ENCODE results near the gene GRIA3. TPM values are rescaled to one million over a fixed set of nuclear protein-coding genes. Genes with fewer than 3 reads are reported as not detected.

The GRIA3 gene
- total and polyA plus RNA-seq, 9 donors = 1.2 to 11.2 (median 4.2) TPM

DNA sequence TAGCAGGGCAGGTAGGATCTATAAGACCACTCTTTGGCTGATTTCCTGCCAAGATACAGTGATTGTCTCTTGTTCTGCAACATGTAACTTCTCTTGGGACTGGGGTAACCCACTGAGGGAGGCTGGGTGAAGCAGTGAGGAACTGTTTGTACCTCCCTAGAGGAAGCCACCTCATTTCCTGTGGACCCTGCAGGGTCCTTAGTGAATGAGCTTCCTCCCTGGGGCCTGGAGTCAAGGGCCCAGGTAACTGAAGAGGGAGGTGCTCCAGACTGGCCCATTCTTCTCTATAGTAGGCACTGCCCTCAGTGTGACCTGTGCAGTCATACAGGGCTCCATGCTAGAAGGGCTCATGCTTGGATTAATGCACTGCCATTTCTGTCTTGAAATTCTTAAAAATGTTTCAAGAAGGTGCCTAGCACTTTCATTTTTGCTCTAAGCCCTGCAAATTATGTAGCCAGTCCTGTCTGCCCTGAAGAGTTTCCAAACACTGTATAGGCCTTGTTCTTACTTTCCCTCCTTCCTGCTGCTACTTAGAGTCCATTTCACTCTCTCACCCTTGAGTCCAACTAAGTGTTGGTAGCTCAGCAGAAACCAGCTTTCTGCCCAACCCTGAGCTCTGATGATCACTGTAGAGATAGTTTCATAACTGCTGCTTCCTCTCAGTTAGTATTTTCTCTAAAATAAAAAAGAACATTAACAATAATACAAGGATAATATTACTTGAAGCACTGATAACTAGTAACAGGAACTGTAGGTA, 8.5 kb upstream of the GRIA3 start:
- TF ChIP-seq EP300 (IDR thresholded peaks at IDR 0.05) (no peak), POLR2A (IDR thresholded peaks at IDR 0.05) (no peak)
- TF ChIP-seq, protein P1, sequence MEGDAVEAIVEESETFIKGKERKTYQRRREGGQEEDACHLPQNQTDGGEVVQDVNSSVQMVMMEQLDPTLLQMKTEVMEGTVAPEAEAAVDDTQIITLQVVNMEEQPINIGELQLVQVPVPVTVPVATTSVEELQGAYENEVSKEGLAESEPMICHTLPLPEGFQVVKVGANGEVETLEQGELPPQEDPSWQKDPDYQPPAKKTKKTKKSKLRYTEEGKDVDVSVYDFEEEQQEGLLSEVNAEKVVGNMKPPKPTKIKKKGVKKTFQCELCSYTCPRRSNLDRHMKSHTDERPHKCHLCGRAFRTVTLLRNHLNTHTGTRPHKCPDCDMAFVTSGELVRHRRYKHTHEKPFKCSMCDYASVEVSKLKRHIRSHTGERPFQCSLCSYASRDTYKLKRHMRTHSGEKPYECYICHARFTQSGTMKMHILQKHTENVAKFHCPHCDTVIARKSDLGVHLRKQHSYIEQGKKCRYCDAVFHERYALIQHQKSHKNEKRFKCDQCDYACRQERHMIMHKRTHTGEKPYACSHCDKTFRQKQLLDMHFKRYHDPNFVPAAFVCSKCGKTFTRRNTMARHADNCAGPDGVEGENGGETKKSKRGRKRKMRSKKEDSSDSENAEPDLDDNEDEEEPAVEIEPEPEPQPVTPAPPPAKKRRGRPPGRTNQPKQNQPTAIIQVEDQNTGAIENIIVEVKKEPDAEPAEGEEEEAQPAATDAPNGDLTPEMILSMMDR (IDR thresholded peaks at IDR 0.05) = no peak
- Histone ChIP-seq H3K9me3 (no peaks in the 10 kb centered on the region), H3K36me3 (no peaks in the 10 kb centered on the region), H3K27ac (no peak overlapping the region), H3K4me1 (ENCODE audit: insufficient read depth) (no peaks in the 10 kb centered on the region), H3K4me3 (no peak overlapping the region), H3K27me3 (no peaks in the 10 kb centered on the region)
- intact Hi-C loops (cut with DNase I) = no loop called here
- DNase-seq = no peak

DNA sequence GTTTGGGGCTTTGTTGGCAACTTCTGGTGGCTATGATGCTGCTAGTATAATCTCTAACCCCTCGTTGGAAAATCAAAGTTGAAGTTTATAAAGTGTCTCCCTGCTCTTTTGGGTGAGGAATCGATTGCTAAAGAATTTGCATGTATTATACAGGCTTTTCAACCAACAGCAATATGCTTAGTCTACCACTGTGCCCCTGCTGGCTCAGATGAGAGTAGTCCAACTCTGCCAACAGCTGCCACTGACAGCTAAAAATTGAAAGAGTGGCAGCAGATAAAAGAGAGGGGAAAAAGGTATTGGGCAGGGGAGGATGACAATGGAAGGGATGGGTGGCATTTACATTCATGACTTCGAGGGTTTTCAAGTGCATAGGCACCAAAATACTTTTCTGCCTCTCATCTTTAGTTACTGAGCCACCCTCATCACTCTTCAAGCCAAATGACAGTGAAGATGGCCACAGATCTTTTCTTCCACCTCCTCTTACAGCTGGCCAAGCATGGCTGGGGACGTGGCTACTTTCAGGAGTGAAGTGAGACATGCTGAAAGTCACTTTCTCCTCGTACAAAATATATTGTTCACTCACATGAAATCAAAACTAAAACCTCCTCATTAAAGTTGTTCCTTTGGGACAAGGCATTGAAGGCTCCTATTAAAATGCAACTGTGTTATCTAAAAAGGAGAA, 2.7 kb upstream of the GRIA3 start:
- no peak overlapping the region for H3K4me3 ChIP-seq
- no peak for DNase-seq
- no peak overlapping the region for H3K27ac ChIP-seq
- WGBS, 3 donors = 30 to 36% (median 34%) methylated on average over 5 of the region's 5 CpGs
- intact Hi-C loops (cut with DNase I) = loop anchor here in 1 of 4 donors (10.0 kb wide), 1 partner anchor 53 kb away; no protein-coding TSS in a partner anchor
- TF ChIP-seq POLR2A (IDR thresholded peaks at IDR 0.05) = no peak
- TF ChIP-seq EP300 (IDR thresholded peaks at IDR 0.05) = no peak
- TF ChIP-seq, protein P1 (IDR thresholded peaks at IDR 0.05) = no peak
- no peaks in the 10 kb centered on the region for H3K36me3 ChIP-seq
- no peaks in the 10 kb centered on the region for H3K9me3 ChIP-seq
- H3K4me1 ChIP-seq (ENCODE audit: insufficient read depth) = no peaks in the 10 kb centered on the region
- H3K27me3 ChIP-seq = no peaks in the 10 kb centered on the region

DNA sequence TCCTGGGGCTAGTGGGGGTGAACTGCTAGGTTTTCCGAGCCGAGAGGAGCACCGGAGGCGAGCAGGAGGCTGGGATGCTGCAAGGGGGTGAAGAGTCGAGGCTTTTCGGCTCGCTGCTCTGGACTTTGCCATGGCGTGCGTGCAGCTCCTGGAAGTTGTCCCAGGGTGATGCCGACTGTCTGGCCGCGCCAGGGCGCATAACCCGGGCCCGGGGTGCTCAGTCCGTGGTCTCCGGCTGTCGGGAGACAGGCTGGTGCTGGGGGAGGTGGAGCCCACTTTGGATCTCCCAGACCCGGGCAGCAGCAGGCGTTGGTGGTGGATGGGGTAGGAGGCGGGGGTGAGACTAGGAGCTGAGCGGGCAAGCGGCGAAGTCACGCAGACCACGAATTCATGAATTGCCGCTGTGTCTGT, 793 bp downstream of the GRIA3 start:
- Histone ChIP-seq H3K36me3 (no peaks in the 10 kb centered on the region), H3K27me3 (no peaks in the 10 kb centered on the region), H3K27ac (no peak overlapping the region), H3K9me3 (no peaks in the 10 kb centered on the region), H3K4me1 (ENCODE audit: insufficient read depth) (no peaks in the 10 kb centered on the region), H3K4me3 (peak overlapping the region; percentile 31)
- TF ChIP-seq, protein P1 (IDR thresholded peaks at IDR 0.05) = no peak
- TF ChIP-seq POLR2A (IDR thresholded peaks at IDR 0.05) (no peak), EP300 (IDR thresholded peaks at IDR 0.05) (no peak)
- intact Hi-C loops (cut with DNase I) = loop anchor here in 1 of 4 donors (10.0 kb wide), 1 partner anchor 50 kb away; no protein-coding TSS in a partner anchor
- DNase-seq = peak; percentile 19 to 50 (median 27)
- 34 to 50% (median 40%) methylated on average over 21 to 27 of the region's 27 CpGs for WGBS, 3 donors

DNA sequence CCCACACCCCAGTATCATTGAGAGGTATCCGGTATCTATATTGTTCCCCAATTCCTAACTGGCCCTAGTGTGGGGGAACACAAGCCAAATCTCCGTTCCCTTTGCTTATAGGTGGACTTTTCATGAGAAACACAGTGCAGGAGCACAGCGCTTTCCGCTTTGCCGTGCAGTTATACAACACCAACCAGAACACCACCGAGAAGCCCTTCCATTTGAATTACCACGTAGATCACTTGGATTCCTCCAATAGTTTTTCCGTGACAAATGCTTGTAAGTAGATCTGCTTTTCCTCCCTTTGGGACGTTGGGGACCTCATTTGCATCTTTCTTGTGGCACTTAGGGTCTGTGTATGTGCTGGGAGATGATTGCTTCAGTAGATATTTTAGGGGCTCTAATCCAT, 1.6 kb downstream of the GRIA3 start:
- TF ChIP-seq POLR2A (IDR thresholded peaks at IDR 0.05) (no peak), EP300 (IDR thresholded peaks at IDR 0.05) (no peak)
- TF ChIP-seq, protein P1 (IDR thresholded peaks at IDR 0.05) = no peak
- no peaks in the 10 kb centered on the region for H3K27me3 ChIP-seq
- H3K27ac ChIP-seq = no peak overlapping the region
- intact Hi-C loops (cut with DNase I) = loop anchor here in 1 of 4 donors (10.0 kb wide), 1 partner anchor 49 kb away; no protein-coding TSS in a partner anchor
- peak in 1 of 5 donors; percentile 11 for DNase-seq
- no peaks in the 10 kb centered on the region for H3K36me3 ChIP-seq
- WGBS, 3 donors = 36 to 49% (median 43%) methylated on average over 9 of the region's 9 CpGs
- H3K4me1 ChIP-seq (ENCODE audit: insufficient read depth) = no peaks in the 10 kb centered on the region
- H3K9me3 ChIP-seq = no peaks in the 10 kb centered on the region
- H3K4me3 ChIP-seq = peak overlapping the region; percentile 31
